ENCODE measurements around the gene SSBP2.
"Not testable (repeated sequence)": the region's sequence is repeated elsewhere in the genome, so short reads cannot be mapped to it uniquely, and the experiment has no call there.

The SSBP2 gene

GRCh38 chr5:81520769-81521168 lies 230.1 kb downstream of the SSBP2 start:
- DNase-seq (ENCODE audit: low spot score), result no peak

GRCh38 chr5:81519217-81519905 lies 231.5 kb downstream of the SSBP2 start:
- no peak for DNase-seq (ENCODE audit: low spot score)

- no peak for DNase-seq (ENCODE audit: low spot score)
Observed at GRCh38 chr5:81517462-81517861, 233.4 kb downstream of the SSBP2 start.

GRCh38 chr5:81516091-81516490 lies 234.8 kb downstream of the SSBP2 start:
- no peak for DNase-seq (ENCODE audit: low spot score)

GRCh38 chr5:81513982-81514381 lies 236.9 kb downstream of the SSBP2 start:
- DNase-seq (ENCODE audit: low spot score), result peak; percentile 23

- no peak for DNase-seq (ENCODE audit: low spot score)
Observed at GRCh38 chr5:81513473-81513872, 237.4 kb downstream of the SSBP2 start.

- peak; percentile 48 for DNase-seq (ENCODE audit: low spot score)
Observed at GRCh38 chr5:81506900-81507588, 243.9 kb downstream of the SSBP2 start.

- no peak for DNase-seq (ENCODE audit: low spot score)
Observed at GRCh38 chr5:81506378-81506777, 244.5 kb downstream of the SSBP2 start.

GRCh38 chr5:81505672-81506071 lies 245.2 kb downstream of the SSBP2 start:
- DNase-seq (ENCODE audit: low spot score), result no peak

GRCh38 chr5:81503602-81504001 lies 247.3 kb downstream of the SSBP2 start:
- not testable (repeated sequence) for DNase-seq (ENCODE audit: low spot score)

GRCh38 chr5:81495286-81495685 lies 255.6 kb downstream of the SSBP2 start:
- DNase-seq (ENCODE audit: low spot score), result no peak

- DNase-seq (ENCODE audit: low spot score), result no peak
Observed at GRCh38 chr5:81488862-81489261, 262.0 kb downstream of the SSBP2 start.

GRCh38 chr5:81486711-81487110 lies 264.2 kb downstream of the SSBP2 start:
- DNase-seq (ENCODE audit: low spot score), result no peak

- no peak for DNase-seq (ENCODE audit: low spot score)
Observed at GRCh38 chr5:81482595-81482994, 268.3 kb downstream of the SSBP2 start.

- not testable (repeated sequence) for DNase-seq (ENCODE audit: low spot score)
Observed at GRCh38 chr5:81473395-81473794, 277.5 kb downstream of the SSBP2 start.

GRCh38 chr5:81469676-81470075 lies 281.2 kb downstream of the SSBP2 start:
- no peak for DNase-seq (ENCODE audit: low spot score)

- DNase-seq (ENCODE audit: low spot score), result no peak
Observed at GRCh38 chr5:81450940-81451339, 300.0 kb downstream of the SSBP2 start.

- DNase-seq (ENCODE audit: low spot score), result no peak
Observed at GRCh38 chr5:81435023-81435422, 315.9 kb downstream of the SSBP2 start.

GRCh38 chr5:81429985-81430384 lies 320.9 kb downstream of the SSBP2 start:
- no peak for DNase-seq (ENCODE audit: low spot score)

GRCh38 chr5:81429363-81429762 lies 321.5 kb downstream of the SSBP2 start:
- DNase-seq (ENCODE audit: low spot score), result no peak

- no peak for DNase-seq (ENCODE audit: low spot score)
Observed at GRCh38 chr5:81428861-81429260, 322.0 kb downstream of the SSBP2 start.

- DNase-seq (ENCODE audit: low spot score), result no peak
Observed at GRCh38 chr5:81428446-81428845, 322.5 kb downstream of the SSBP2 start.

- DNase-seq (ENCODE audit: low spot score), result no peak
Observed at GRCh38 chr5:81427566-81427965, 323.3 kb downstream of the SSBP2 start.

All from CD4-positive, alpha-beta T cell treated with Interleukin-2 at 100 ng/mL for 4 hours (primary cell).